Measurements from ENCODE around the gene ECE2. TPM values are rescaled to one million over a fixed set of nuclear protein-coding genes. Genes with fewer than 3 reads are reported as not detected.

The ECE2 gene
- total RNA-seq, 1 experiment from 2014 or later, result not detected

DNA sequence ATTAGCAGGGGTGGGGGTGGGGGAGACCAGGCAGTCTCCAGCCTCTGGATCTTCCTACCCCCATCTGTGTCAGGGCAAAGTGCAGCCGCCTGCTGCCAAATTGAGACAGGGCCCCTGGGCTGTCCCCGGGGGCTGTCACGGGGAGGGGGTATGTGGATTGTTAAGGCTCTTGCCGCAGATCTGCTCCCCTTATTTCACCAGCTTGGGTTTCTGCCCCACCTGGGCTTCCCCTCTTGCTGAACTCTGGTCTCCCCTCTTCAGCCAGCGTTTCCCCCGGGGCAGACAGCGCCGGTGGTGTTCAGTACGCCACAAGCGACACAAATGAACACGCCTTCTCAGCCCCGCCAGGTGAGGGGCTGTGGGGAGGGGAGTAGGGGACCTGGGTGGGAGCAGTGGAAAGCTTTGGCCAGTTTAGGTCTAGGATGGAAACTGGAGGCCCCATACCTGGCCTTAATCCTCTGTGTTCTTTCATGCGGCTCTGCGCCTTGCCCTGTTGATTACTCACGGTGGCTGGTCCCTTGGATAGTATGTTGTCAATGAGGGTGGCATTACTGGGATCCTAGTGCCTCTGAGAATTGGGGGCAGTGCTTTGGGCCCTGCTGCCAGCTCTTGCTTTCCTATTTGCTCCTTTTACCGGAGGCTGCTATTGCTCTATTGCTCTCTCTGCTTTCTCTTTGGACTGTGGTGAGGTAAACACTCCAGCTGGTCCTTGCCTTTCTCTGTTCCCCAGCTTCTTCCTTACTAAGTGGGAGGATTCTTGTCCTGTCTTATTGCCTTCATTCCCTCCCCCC is 40.2 kb downstream of the ECE2 start:
- intact Hi-C loops (cut with micrococcal nuclease), result loop anchor here (2.0 kb wide), 1 partner anchor 47 kb away; no protein-coding TSS in a partner anchor
- H3K36me3 Mint-ChIP-seq (ENCODE audit: insufficient read depth, unreplicated experiment), result peaks cover 49% of the 10 kb centered on the region
- H3K27me3 Mint-ChIP-seq (ENCODE audit: insufficient read depth, unreplicated experiment), result no peaks in the 10 kb centered on the region
- peaks cover 38% of the 10 kb centered on the region for H3K4me1 Mint-ChIP-seq (ENCODE audit: insufficient read depth, unreplicated experiment)
- H3K27ac Mint-ChIP-seq (ENCODE audit: low read depth, unreplicated experiment), result peak overlapping the region; percentile 88
- TF ChIP-seq, protein P1, sequence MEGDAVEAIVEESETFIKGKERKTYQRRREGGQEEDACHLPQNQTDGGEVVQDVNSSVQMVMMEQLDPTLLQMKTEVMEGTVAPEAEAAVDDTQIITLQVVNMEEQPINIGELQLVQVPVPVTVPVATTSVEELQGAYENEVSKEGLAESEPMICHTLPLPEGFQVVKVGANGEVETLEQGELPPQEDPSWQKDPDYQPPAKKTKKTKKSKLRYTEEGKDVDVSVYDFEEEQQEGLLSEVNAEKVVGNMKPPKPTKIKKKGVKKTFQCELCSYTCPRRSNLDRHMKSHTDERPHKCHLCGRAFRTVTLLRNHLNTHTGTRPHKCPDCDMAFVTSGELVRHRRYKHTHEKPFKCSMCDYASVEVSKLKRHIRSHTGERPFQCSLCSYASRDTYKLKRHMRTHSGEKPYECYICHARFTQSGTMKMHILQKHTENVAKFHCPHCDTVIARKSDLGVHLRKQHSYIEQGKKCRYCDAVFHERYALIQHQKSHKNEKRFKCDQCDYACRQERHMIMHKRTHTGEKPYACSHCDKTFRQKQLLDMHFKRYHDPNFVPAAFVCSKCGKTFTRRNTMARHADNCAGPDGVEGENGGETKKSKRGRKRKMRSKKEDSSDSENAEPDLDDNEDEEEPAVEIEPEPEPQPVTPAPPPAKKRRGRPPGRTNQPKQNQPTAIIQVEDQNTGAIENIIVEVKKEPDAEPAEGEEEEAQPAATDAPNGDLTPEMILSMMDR (IDR thresholded peaks at IDR 0.05; ENCODE audit: unreplicated experiment), result no peak
- CTCF ChIA-PET, result interaction anchor here (1.7 kb wide), 1 partner anchor 10 kb away, joined by 7 read pairs; no protein-coding TSS in a partner anchor
- POLR2A ChIA-PET, result interaction anchor here (0.6 to 2.7 kb wide), 9 partner anchors 10 to 181 kb away, joined by 3 to 12 read pairs (median 3); partner anchors contain the start of genes CLCN2, EIF2B5, POLR2H and PSMD2
- H3K4me3 Mint-ChIP-seq (ENCODE audit: unreplicated experiment), result peak overlapping the region; percentile 87
- DNase-seq (ENCODE audit: unreplicated experiment), result no peak
- BruUV-seq (replicated peaks), result no TSS peak
- H3K9me3 Mint-ChIP-seq (ENCODE audit: unreplicated experiment), result no peaks in the 10 kb centered on the region

DNA sequence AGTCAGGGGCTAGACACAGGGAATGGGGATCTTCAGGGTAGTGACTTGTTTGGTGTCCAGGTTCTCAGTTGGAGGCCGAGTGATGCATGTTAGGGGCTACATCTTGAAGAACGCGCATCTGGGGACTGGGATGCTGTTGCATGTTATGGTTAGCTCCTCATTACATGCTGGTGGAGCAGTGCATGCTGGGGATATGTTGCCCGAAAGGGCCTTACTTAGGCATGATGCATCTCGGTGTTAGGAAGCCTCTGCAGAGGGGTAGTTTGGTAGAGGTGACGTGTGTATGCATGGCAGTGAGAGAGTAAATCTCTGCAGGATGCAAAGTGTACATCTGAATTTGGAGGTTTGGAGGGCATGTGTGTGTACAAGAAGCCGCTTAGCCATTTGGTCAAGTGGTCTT is 41.0 kb downstream of the ECE2 start:
- Mint-ChIP-seq H3K27me3 (ENCODE audit: insufficient read depth, unreplicated experiment) (no peaks in the 10 kb centered on the region), H3K4me1 (ENCODE audit: insufficient read depth, unreplicated experiment) (peaks cover 39% of the 10 kb centered on the region), H3K9me3 (ENCODE audit: unreplicated experiment) (no peaks in the 10 kb centered on the region), H3K36me3 (ENCODE audit: insufficient read depth, unreplicated experiment) (peaks cover 57% of the 10 kb centered on the region), H3K27ac (ENCODE audit: low read depth, unreplicated experiment) (peak overlapping the region; percentile 88), H3K4me3 (ENCODE audit: unreplicated experiment) (peak overlapping the region; percentile 87)
- DNase-seq (ENCODE audit: unreplicated experiment), result no peak
- CTCF ChIA-PET, result interaction anchor here (1.7 kb wide), 1 partner anchor 11 kb away, joined by 7 read pairs; no protein-coding TSS in a partner anchor
- BruUV-seq (replicated peaks), result no TSS peak
- TF ChIP-seq, protein P1 (IDR thresholded peaks at IDR 0.05; ENCODE audit: unreplicated experiment), result no peak
- POLR2A ChIA-PET, result interaction anchor here (1.2 to 2.7 kb wide), 4 partner anchors 16 to 181 kb away, joined by 3 to 12 read pairs (median 8); partner anchors contain the start of genes CLCN2, EIF2B5 and POLR2H
- intact Hi-C loops (cut with micrococcal nuclease), result no loop called here

DNA sequence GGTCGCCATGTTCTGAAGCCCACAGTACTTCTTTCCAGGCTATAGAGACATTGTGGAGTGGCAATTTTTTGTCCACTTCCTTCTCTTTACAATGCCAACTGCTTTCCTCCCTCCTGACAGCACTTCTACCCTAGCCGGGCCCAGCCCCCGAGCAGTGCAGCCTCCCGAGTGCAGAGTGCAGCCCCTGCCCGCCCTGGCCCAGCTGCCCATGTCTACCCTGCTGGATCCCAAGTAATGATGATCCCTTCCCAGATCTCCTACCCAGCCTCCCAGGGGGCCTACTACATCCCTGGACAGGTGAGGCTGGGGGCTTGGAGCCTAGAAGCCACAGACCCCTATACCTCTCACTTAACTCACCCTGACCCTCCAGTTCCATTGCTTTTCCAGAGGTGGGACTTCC is 41.4 kb downstream of the ECE2 start:
- Mint-ChIP-seq H3K9me3 (ENCODE audit: unreplicated experiment) (no peaks in the 10 kb centered on the region), H3K27me3 (ENCODE audit: insufficient read depth, unreplicated experiment) (no peaks in the 10 kb centered on the region), H3K4me1 (ENCODE audit: insufficient read depth, unreplicated experiment) (peaks cover 39% of the 10 kb centered on the region), H3K36me3 (ENCODE audit: insufficient read depth, unreplicated experiment) (peaks cover 61% of the 10 kb centered on the region), H3K27ac (ENCODE audit: low read depth, unreplicated experiment) (peak overlapping the region; percentile 49), H3K4me3 (ENCODE audit: unreplicated experiment) (peak overlapping the region; percentile 87)
- ChIA-PET POLR2A (interaction anchor here (1.8 to 2.9 kb wide), 3 partner anchors 45 to 182 kb away, joined by 9 to 18 read pairs (median 12); partner anchors contain the start of genes CLCN2, EIF2B5 and POLR2H), CTCF (no interaction called here)
- BruUV-seq (replicated peaks), result no TSS peak
- intact Hi-C loops (cut with micrococcal nuclease), result no loop called here
- DNase-seq (ENCODE audit: unreplicated experiment), result no peak
- TF ChIP-seq, protein P1 (IDR thresholded peaks at IDR 0.05; ENCODE audit: unreplicated experiment), result no peak

DNA sequence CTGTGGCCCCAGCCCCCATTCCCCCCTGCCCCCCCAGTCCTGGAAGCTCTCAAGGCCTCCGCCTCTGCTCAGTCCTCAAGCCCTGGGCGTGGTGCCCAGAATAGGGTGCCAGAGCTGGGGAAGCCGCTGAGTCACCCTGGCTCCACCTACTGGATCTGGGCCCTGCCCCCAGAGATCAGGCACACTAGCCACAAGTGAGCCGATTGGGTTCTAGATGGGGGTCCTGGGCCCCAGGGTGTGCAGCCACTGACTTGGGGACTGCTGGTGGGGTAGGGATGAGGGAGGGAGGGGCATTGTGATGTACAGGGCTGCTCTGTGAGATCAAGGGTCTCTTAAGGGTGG is 44.3 kb downstream of the ECE2 start:
- TF ChIP-seq, protein P1 (IDR thresholded peaks at IDR 0.05; ENCODE audit: unreplicated experiment), result no peak
- no TSS peak for BruUV-seq (replicated peaks)
- DNase-seq (ENCODE audit: unreplicated experiment), result peak; percentile 99
- peak overlapping the region; percentile 62 for H3K27ac Mint-ChIP-seq (ENCODE audit: low read depth, unreplicated experiment)
- peaks cover 39% of the 10 kb centered on the region for H3K4me1 Mint-ChIP-seq (ENCODE audit: insufficient read depth, unreplicated experiment)
- peak overlapping the region; percentile 66 for H3K4me3 Mint-ChIP-seq (ENCODE audit: unreplicated experiment)
- ChIA-PET CTCF (no interaction called here), POLR2A (interaction anchor here (0.6 to 2.9 kb wide), 10 partner anchors 10 to 640 kb away, joined by 3 to 18 read pairs (median 4); partner anchors contain the start of genes CLCN2, PARL, POLR2H and PSMD2)
- H3K27me3 Mint-ChIP-seq (ENCODE audit: insufficient read depth, unreplicated experiment), result no peaks in the 10 kb centered on the region
- intact Hi-C loops (cut with micrococcal nuclease), result loop anchor here (2.0 kb wide), 1 partner anchor 15 kb away; no protein-coding TSS in a partner anchor
- peaks cover 89% of the 10 kb centered on the region for H3K36me3 Mint-ChIP-seq (ENCODE audit: insufficient read depth, unreplicated experiment)
- H3K9me3 Mint-ChIP-seq (ENCODE audit: unreplicated experiment), result no peaks in the 10 kb centered on the region
